ENCODE measurements around the gene OR2H1.
"Not testable (repeated sequence)": the region's sequence is repeated elsewhere in the genome, so short reads cannot be mapped to it uniquely, and the experiment has no call there.

The OR2H1 gene

DNA sequence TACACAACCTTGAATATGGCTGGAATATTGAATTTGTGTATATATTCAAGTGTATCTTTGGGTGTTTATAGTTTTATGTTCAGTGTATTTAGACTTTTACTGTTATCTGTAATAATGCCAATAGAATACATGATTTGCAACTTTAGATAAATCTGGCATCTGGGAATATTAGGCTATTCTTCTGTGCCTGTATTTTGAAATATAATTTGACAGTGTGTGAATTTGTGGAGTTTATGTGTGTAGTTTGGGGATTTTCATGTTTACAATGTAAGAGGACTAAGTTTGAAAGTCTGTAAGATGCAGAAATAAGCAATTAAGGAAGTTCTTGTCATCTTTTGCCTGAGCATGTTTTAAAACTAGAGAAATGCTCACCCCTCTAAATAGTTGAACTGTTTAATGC lies 17.9 kb upstream of the OR2H1 start, which contains the start of gene OR10C1:
TSS of gene OR10C1 (plus strand) at position 301 of the 400 bp plus-strand sequence. CDS start 710 bp downstream, outside the sequence.
- Histone ChIP-seq H3K4me1 (ENCODE audit: control insufficient read depth, low read length) (no peaks in the 10 kb centered on the region), H3K27me3 (ENCODE audit: control insufficient read depth, low read length) (no peaks in the 10 kb centered on the region)

DNA sequence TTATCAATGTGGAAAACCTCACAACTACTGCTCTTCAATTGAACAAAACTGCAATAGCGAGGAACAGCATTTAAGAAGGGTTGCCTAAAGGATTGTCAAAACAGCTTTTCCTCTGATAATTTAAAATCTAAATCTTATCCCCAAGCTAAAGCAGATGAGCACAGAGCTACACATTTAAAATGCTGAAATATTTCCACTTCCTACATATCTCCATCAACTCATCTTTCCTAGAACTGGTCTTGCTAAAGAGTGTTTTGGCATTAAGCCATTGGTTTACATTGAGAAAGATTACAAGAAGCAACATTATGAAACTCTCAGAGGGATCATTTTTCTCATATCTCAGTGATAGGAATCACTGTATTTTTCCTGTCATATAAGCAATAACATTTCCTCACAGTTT lies 14.2 kb upstream of the OR2H1 start:
- Histone ChIP-seq H3K4me3 (ENCODE audit: low read length) (no peak overlapping the region), H3K9me2 (replicated peaks; ENCODE audit: control insufficient read depth, low read length) (no peaks in the 10 kb centered on the region), H3K36me3 (ENCODE audit: control insufficient read depth, low read length) (no peaks in the 10 kb centered on the region), H3K9me3 (ENCODE audit: control insufficient read depth, insufficient read depth, low read length) (no peaks in the 10 kb centered on the region; the same call in 1 of the 2 replicates), H3K27ac (ENCODE audit: low read depth, low read length) (no peak overlapping the region), H4K20me1 (ENCODE audit: control insufficient read depth, insufficient read depth, low read depth, low read length) (no peaks in the 10 kb centered on the region), H3F3A (ENCODE audit: control insufficient read depth, insufficient read depth) (no peaks in the 10 kb centered on the region), H3K4me1 (ENCODE audit: control insufficient read depth, low read length) (no peaks in the 10 kb centered on the region), H3K79me2 (ENCODE audit: control insufficient read depth, low read length) (no peaks in the 10 kb centered on the region), H3K27me3 (ENCODE audit: control insufficient read depth, low read length) (no peaks in the 10 kb centered on the region), H3K4me2 (ENCODE audit: low read length) (no peak overlapping the region)
- TF ChIP-seq EZH2phosphoT487 (IDR thresholded peaks at IDR 0.05; ENCODE audit: borderline replicate concordance, low read length), result no peak
- TF ChIP-seq CTCF (IDR thresholded peaks at IDR 0.05; ENCODE audit: low read depth, low read length, poor library complexity, severe bottlenecking), result no peak

More for the DNA sequence above, 17.9 kb upstream of the OR2H1 start, which contains the start of gene OR10C1:
- Histone ChIP-seq H3K9me3 (ENCODE audit: control insufficient read depth, insufficient read depth, low read length) (no peaks in the 10 kb centered on the region), H3K79me2 (ENCODE audit: control insufficient read depth, low read length) (no peaks in the 10 kb centered on the region), H4K20me1 (ENCODE audit: control insufficient read depth, insufficient read depth, low read depth, low read length) (no peaks in the 10 kb centered on the region), H3K27ac (ENCODE audit: low read depth, low read length) (no peak within 1 kb of the TSS), H3F3A (ENCODE audit: control insufficient read depth, insufficient read depth) (no peaks in the 10 kb centered on the region), H3K4me2 (ENCODE audit: low read length) (no peak within 1 kb of the TSS), H3K36me3 (ENCODE audit: control insufficient read depth, low read length) (no peaks in the 10 kb centered on the region), H3K4me3 (ENCODE audit: low read length) (no peak within 1 kb of the TSS), H3K9me2 (replicated peaks; ENCODE audit: control insufficient read depth, low read length) (no peaks in the 10 kb centered on the region)
- TF ChIP-seq EZH2phosphoT487 (IDR thresholded peaks at IDR 0.05; ENCODE audit: borderline replicate concordance, low read length), result no peak

DNA sequence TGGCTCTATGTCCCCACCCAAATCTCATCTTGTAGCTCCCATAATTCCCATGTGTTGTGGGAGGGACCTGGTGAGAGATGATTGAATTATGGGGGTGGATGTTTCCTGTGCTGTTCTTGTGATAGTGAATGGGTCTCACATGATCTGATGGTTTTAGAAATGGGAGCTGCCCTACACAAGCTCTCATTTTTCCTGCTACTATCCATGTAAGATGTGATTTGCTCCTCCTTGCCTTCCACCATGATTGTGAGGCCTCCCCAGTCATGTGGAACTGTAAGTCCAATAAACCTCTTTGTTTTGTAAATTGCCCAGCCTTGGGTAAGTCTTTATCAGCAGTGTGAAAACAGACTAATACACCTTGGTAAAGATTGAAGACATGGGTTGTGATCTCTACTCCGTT lies 12.9 kb upstream of the OR2H1 start:
- H3K27ac ChIP-seq (ENCODE audit: low read depth, low read length); H3K9me3 ChIP-seq (ENCODE audit: control insufficient read depth, insufficient read depth, low read length); H3F3A ChIP-seq (ENCODE audit: control insufficient read depth, insufficient read depth); H3K4me1 ChIP-seq (ENCODE audit: control insufficient read depth, low read length); H3K4me3 ChIP-seq (ENCODE audit: low read length); H3K79me2 ChIP-seq (ENCODE audit: control insufficient read depth, low read length); H3K9me2 ChIP-seq (replicated peaks; ENCODE audit: control insufficient read depth, low read length); H3K4me2 ChIP-seq (ENCODE audit: low read length); H3K36me3 ChIP-seq (ENCODE audit: control insufficient read depth, low read length); H3K27me3 ChIP-seq (ENCODE audit: control insufficient read depth, low read length); H4K20me1 ChIP-seq (ENCODE audit: control insufficient read depth, insufficient read depth, low read depth, low read length): not testable (repeated sequence)

DNA sequence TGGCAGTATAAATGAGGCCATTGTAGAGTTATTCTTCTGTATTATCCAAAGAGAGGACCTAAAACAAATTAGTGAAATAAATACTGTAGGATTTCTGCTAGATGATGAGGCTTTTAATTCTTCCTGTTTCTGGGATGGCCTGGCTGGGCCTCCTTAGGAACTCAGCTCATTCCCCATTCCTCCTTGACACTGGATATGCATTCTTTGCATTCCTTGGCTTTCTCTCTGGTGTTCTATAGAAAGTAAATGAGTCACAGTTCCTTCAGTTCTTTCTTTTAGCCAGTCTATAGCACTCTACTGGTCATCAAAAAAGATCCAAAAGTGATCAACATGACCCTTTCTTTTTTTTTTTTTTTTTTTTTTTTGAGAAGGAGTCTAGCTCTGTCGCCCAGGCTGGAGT lies 9.3 kb upstream of the OR2H1 start:
- Histone ChIP-seq H3K9me2 (replicated peaks; ENCODE audit: control insufficient read depth, low read length) (no peaks in the 10 kb centered on the region), H3K27me3 (ENCODE audit: control insufficient read depth, low read length) (no peaks in the 10 kb centered on the region)

More for the DNA sequence above, 9.3 kb upstream of the OR2H1 start:
- no peak for TF ChIP-seq EZH2phosphoT487 (IDR thresholded peaks at IDR 0.05; ENCODE audit: borderline replicate concordance, low read length)
- TF ChIP-seq CTCF (IDR thresholded peaks at IDR 0.05; ENCODE audit: low read depth, low read length, poor library complexity, severe bottlenecking), result no peak
- H4K20me1 ChIP-seq (ENCODE audit: control insufficient read depth, insufficient read depth, low read depth, low read length), result no peaks in the 10 kb centered on the region
- H3K4me1 ChIP-seq (ENCODE audit: control insufficient read depth, low read length), result no peaks in the 10 kb centered on the region
- no peak overlapping the region for H3K27ac ChIP-seq (ENCODE audit: low read depth, low read length)
- no peaks in the 10 kb centered on the region; the same call in 1 of the 2 replicates for H3K9me3 ChIP-seq (ENCODE audit: control insufficient read depth, insufficient read depth, low read length)
- H3K79me2 ChIP-seq (ENCODE audit: control insufficient read depth, low read length), result no peaks in the 10 kb centered on the region
- H3F3A ChIP-seq (ENCODE audit: control insufficient read depth, insufficient read depth), result no peaks in the 10 kb centered on the region
- no peak overlapping the region for H3K4me3 ChIP-seq (ENCODE audit: low read length)
- no peaks in the 10 kb centered on the region for H3K36me3 ChIP-seq (ENCODE audit: control insufficient read depth, low read length)
- no peak overlapping the region for H3K4me2 ChIP-seq (ENCODE audit: low read length)
